ENCODE data around the gene CAT. TPM values are rescaled to one million over a fixed set of nuclear protein-coding genes. Genes with fewer than 3 reads are reported as not detected.

Gene CAT
- total RNA-seq, 2 donors from 2014 or later, result 83.8 to 108 TPM

GRCh38 chr11:34501500-34501899 lies 62.8 kb downstream of the CAT start:
- no peak for DNase-seq (ENCODE audit: low spot score)
- TF ChIP-seq, protein P1, sequence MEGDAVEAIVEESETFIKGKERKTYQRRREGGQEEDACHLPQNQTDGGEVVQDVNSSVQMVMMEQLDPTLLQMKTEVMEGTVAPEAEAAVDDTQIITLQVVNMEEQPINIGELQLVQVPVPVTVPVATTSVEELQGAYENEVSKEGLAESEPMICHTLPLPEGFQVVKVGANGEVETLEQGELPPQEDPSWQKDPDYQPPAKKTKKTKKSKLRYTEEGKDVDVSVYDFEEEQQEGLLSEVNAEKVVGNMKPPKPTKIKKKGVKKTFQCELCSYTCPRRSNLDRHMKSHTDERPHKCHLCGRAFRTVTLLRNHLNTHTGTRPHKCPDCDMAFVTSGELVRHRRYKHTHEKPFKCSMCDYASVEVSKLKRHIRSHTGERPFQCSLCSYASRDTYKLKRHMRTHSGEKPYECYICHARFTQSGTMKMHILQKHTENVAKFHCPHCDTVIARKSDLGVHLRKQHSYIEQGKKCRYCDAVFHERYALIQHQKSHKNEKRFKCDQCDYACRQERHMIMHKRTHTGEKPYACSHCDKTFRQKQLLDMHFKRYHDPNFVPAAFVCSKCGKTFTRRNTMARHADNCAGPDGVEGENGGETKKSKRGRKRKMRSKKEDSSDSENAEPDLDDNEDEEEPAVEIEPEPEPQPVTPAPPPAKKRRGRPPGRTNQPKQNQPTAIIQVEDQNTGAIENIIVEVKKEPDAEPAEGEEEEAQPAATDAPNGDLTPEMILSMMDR (IDR thresholded peaks at IDR 0.05), result no peak
- H3K9me3 ChIP-seq, result no peaks in the 10 kb centered on the region

GRCh38 chr11:34501949-34502348 lies 63.2 kb downstream of the CAT start:
- Histone ChIP-seq H3K4me1 (peaks cover 0 to 3% of the 10 kb centered on the region in 2 donors), H3K4me3 (no peak overlapping the region), H3K36me3 (no peaks in the 10 kb centered on the region), H3K27ac (no peak overlapping the region), H3K27me3 (no peaks in the 10 kb centered on the region), H3K9me3 (no peaks in the 10 kb centered on the region)
- DNase-seq (ENCODE audit: low spot score), result no peak
- TF ChIP-seq, protein P1 (IDR thresholded peaks at IDR 0.05), result no peak

More at GRCh38 chr11:34501500-34501899, 62.8 kb downstream of the CAT start:
- no peaks in the 10 kb centered on the region for H3K27me3 ChIP-seq
- H3K4me1 ChIP-seq, result peaks cover 0 to 3% of the 10 kb centered on the region in 2 donors
- no peak overlapping the region for H3K4me3 ChIP-seq
- H3K36me3 ChIP-seq, result no peaks in the 10 kb centered on the region
- H3K27ac ChIP-seq, result no peak overlapping the region

GRCh38 chr11:34502949-34503348 lies 64.2 kb downstream of the CAT start:
- TF ChIP-seq, protein P1 (IDR thresholded peaks at IDR 0.05), result no peak
- Histone ChIP-seq H3K36me3 (no peaks in the 10 kb centered on the region), H3K4me1 (peaks cover 0 to 3% of the 10 kb centered on the region in 2 donors), H3K9me3 (no peaks in the 10 kb centered on the region), H3K27me3 (no peaks in the 10 kb centered on the region), H3K4me3 (no peak overlapping the region), H3K27ac (no peak overlapping the region)
- no peak for DNase-seq (ENCODE audit: low spot score)

DNA sequence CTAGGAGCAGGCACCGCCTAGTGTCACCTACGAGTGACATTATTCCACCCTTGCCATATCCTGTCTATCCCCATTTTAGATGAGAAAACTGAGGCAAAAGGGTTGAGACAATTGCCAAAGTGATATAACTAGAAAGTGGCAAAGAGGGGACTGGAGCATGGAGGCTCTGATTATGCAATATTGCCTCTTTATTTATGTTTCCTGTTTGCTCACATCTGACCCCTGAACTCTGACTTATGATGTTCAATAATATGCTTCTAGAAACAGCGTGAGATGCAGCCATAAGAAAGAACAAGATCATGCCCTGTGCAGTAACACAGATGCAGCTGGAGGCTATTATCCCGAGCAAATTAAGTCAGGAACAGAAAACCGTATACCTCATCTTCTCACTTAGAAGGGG lies 67.1 kb downstream of the CAT start:
- Histone ChIP-seq H3K4me3 (no peak overlapping the region), H3K9me3 (no peaks in the 10 kb centered on the region), H3K27me3 (no peaks in the 10 kb centered on the region), H3K27ac (no peak overlapping the region), H3K36me3 (no peaks in the 10 kb centered on the region), H3K4me1 (peaks cover 0 to 3% of the 10 kb centered on the region in 2 donors)
- TF ChIP-seq, protein P1 (IDR thresholded peaks at IDR 0.05), result no peak
- DNase-seq (ENCODE audit: low spot score), result no peak

DNA sequence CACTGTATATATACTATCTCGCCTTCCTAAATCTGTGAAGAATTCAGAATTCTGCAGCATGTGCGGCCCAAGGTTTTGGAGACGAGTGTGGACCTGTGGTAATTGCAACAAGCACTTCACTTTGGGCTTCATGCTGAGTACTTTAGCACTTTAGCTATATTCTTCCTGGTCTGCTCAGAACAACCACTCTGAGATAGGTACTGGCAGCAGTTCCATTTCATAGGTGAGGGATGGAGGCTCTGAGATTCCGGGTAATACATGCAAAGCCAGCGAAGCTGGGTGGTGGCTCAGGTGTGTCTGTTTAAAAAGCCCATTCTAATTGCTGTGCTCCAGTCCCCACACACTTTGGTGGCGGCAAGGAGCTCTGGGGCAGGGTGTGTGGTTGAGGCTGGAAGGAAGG lies 68.4 kb downstream of the CAT start:
- no peak overlapping the region for H3K4me3 ChIP-seq
- peaks cover 0 to under 1% of the 10 kb centered on the region in 2 donors for H3K4me1 ChIP-seq
- H3K27ac ChIP-seq, result no peak overlapping the region
- no peak for DNase-seq (ENCODE audit: low spot score)
- TF ChIP-seq, protein P1 (IDR thresholded peaks at IDR 0.05), result no peak
- no peaks in the 10 kb centered on the region for H3K27me3 ChIP-seq
- no peaks in the 10 kb centered on the region for H3K36me3 ChIP-seq
- H3K9me3 ChIP-seq, result no peaks in the 10 kb centered on the region

- no peak overlapping the region for H3K27ac ChIP-seq
- TF ChIP-seq, protein P1 (IDR thresholded peaks at IDR 0.05), result no peak
- H3K9me3 ChIP-seq, result no peaks in the 10 kb centered on the region
- no peaks in the 10 kb centered on the region for H3K4me1 ChIP-seq
- no peak for DNase-seq (ENCODE audit: low spot score)
- H3K4me3 ChIP-seq, result no peak overlapping the region
- no peaks in the 10 kb centered on the region for H3K36me3 ChIP-seq
- no peaks in the 10 kb centered on the region for H3K27me3 ChIP-seq
Observed at GRCh38 chr11:34507610-34508009, 68.9 kb downstream of the CAT start.
